Measurements from ENCODE around the gene IFT122.

Gene IFT122

DNA sequence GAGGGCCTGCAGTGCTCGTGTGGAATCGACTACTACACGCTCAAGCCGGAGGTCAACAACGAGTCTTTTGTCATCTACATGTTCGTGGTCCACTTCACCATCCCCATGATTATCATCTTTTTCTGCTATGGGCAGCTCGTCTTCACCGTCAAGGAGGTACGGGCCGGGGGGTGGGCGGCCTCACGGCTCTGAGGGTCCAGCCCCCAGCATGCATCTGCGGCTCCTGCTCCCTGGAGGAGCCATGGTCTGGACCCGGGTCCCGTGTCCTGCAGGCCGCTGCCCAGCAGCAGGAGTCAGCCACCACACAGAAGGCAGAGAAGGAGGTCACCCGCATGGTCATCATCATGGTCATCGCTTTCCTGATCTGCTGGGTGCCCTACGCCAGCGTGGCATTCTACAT, 92.2 kb downstream of the IFT122 start:
- TF ChIP-seq Cebpa-rat (IDR thresholded peaks at IDR 0.05) = no peak

DNA sequence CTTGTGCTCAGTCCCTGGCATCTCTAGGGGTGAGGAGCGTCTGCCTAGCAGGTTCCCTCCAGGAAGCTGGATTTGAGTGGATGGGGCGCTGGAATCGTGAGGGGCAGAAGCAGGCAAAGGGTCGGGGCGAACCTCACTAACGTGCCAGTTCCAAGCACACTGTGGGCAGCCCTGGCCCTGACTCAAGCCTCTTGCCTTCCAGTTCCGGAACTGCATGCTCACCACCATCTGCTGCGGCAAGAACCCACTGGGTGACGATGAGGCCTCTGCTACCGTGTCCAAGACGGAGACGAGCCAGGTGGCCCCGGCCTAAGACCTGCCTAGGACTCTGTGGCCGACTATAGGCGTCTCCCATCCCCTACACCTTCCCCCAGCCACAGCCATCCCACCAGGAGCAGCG, 93.4 kb downstream of the IFT122 start:
- Histone ChIP-seq H3K9me3 (replicated peaks in 1 of 11) (no peaks in the 10 kb centered on the region), H4K20me1 (no peaks in the 10 kb centered on the region), H3K9ac (no peak overlapping the region), H3K4me3 (no peak overlapping the region), H3K27ac (no peak overlapping the region), H3K4me2 (no peak overlapping the region), H3K36me3 (no peaks in the 10 kb centered on the region), H3K4me1 (peaks cover 0 to 13% (median 5%) of the 10 kb centered on the region in 10 experiments; a peak in 12 of 20 replicates), H3K27me3 (no peaks in the 10 kb centered on the region)
- no peak for TF ChIP-seq Cebpa-rat (IDR thresholded peaks at IDR 0.05)

More for the DNA sequence above, 92.2 kb downstream of the IFT122 start:
- Histone ChIP-seq H3K36me3 (no peaks in the 10 kb centered on the region), H3K4me3 (no peak overlapping the region), H3K4me1 (peaks cover 0 to 21% (median 4%) of the 10 kb centered on the region in 10 experiments; a peak in 10 of 20 replicates), H4K20me1 (no peaks in the 10 kb centered on the region), H3K9ac (no peak overlapping the region), H3K4me2 (no peak overlapping the region), H3K9me3 (replicated peaks in 1 of 11) (no peaks in the 10 kb centered on the region), H3K27me3 (no peaks in the 10 kb centered on the region), H3K27ac (no peak overlapping the region)

DNA sequence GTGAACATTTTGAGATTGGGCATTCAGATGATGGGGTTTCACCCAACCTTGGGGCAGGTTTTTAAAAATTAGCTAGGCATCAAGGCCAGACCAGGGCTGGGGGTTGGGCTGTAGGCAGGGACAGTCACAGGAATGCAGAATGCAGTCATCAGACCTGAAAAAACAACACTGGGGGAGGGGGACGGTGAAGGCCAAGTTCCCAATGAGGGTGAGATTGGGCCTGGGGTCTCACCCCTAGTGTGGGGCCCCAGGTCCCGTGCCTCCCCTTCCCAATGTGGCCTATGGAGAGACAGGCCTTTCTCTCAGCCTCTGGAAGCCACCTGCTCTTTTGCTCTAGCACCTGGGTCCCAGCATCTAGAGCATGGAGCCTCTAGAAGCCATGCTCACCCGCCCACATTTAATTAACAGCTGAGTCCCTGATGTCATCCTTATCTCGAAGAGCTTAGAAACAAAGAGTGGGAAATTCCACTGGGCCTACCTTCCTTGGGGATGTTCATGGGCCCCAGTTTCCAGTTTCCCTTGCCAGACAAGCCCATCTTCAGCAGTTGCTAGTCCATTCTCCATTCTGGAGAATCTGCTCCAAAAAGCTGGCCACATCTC, 94.5 kb downstream of the IFT122 start:
- Histone ChIP-seq H3K27me3 (no peaks in the 10 kb centered on the region), H3K4me2 (peak overlapping the region in 1 of 11 experiments; percentile 1; a peak in 1 of 22 replicates), H3K4me3 (no peak overlapping the region), H3K4me1 (peaks cover 0 to 10% (median 5%) of the 10 kb centered on the region in 10 experiments; a peak in 10 of 20 replicates), H4K20me1 (no peaks in the 10 kb centered on the region), H3K9me3 (replicated peaks in 1 of 11) (no peaks in the 10 kb centered on the region), H3K27ac (no peak overlapping the region), H3K9ac (no peak overlapping the region), H3K36me3 (no peaks in the 10 kb centered on the region)
- no peak for TF ChIP-seq Cebpa-rat (IDR thresholded peaks at IDR 0.05)

DNA sequence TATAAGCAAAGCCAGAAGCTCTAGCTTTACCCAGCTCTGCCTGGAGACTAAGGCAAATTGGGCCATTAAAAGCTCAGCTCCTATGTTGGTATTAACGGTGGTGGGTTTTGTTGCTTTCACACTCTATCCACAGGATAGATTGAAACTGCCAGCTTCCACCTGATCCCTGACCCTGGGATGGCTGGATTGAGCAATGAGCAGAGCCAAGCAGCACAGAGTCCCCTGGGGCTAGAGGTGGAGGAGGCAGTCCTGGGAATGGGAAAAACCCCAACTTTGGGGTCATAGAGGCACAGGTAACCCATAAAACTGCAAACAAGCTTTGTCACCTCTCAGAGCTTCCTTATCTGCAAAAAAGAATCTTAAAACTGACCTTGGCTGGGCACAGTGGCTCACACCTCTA, 95.1 kb downstream of the IFT122 start:
- Histone ChIP-seq H3K4me1 (peaks cover 0 to 10% (median 5%) of the 10 kb centered on the region in 10 experiments; a peak in 10 of 20 replicates), H4K20me1 (no peaks in the 10 kb centered on the region), H3K9me3 (replicated peaks in 1 of 11) (no peaks in the 10 kb centered on the region), H3K4me2 (0 out of 22 replicates have a peak overlapping the region, but pooled peaks of 1 of the 11 experiments have one; percentile 1), H3K4me3 (no peak overlapping the region), H3K27me3 (no peaks in the 10 kb centered on the region), H3K36me3 (no peaks in the 10 kb centered on the region), H3K27ac (no peak overlapping the region), H3K9ac (no peak overlapping the region)
- TF ChIP-seq Cebpa-rat (IDR thresholded peaks at IDR 0.05) = no peak

DNA sequence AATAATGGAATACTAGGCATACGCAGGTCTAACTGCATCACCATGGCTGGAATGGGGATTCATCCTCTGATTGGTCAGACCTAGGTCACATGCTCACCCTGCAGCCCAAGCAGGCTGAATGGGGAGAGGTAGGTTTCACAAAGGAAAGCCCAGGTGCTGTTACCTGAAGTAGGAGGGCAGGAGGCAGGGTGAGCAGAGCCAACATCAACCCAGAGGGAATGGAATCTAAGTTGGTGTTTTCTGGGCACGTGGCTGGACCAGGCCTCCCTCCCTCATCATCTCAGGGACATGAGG, 96.3 kb downstream of the IFT122 start:
- Histone ChIP-seq H3K36me3 (no peaks in the 10 kb centered on the region), H3K4me3 (no peak overlapping the region), H3K9ac (no peak overlapping the region), H3K9me3 (replicated peaks in 1 of 11) (no peaks in the 10 kb centered on the region), H3K27ac (no peak overlapping the region), H3K4me2 (no peak overlapping the region), H3K27me3 (no peaks in the 10 kb centered on the region), H4K20me1 (no peaks in the 10 kb centered on the region), H3K4me1 (peaks cover 0 to 10% (median 5%) of the 10 kb centered on the region in 10 experiments; a peak in 9 of 20 replicates)
- no peak for TF ChIP-seq Cebpa-rat (IDR thresholded peaks at IDR 0.05)

DNA sequence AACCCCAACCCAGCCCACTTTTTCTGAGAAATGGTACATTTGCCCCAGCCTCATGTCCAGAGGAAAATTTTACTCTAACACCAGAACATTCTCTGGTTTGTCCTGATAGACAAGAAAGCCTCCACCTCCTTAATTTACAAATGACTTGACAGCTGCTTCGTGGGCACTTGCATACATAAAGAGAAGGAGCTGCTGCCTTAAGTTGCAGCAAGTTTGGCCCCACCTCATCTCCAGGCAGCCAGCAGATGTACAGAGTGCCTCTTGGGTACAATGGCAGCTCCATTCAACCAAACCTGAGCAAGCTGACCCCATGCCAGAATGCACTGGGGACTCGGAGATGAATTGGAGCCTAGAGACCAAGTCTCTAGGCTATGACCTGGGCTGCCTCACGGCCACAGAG, 96.8 kb downstream of the IFT122 start:
- H3K9ac ChIP-seq = no peak overlapping the region
- TF ChIP-seq Cebpa-rat (IDR thresholded peaks at IDR 0.05) = no peak
- no peaks in the 10 kb centered on the region for H4K20me1 ChIP-seq
- H3K27me3 ChIP-seq = no peaks in the 10 kb centered on the region
- no peak overlapping the region for H3K4me3 ChIP-seq
- H3K9me3 ChIP-seq (replicated peaks in 1 of 11) = no peaks in the 10 kb centered on the region
- H3K4me1 ChIP-seq = peaks cover 0 to 10% (median under 1%) of the 10 kb centered on the region in 10 experiments; a peak in 7 of 20 replicates
- H3K36me3 ChIP-seq = no peaks in the 10 kb centered on the region
- H3K4me2 ChIP-seq = no peak overlapping the region
- H3K27ac ChIP-seq = no peak overlapping the region

DNA sequence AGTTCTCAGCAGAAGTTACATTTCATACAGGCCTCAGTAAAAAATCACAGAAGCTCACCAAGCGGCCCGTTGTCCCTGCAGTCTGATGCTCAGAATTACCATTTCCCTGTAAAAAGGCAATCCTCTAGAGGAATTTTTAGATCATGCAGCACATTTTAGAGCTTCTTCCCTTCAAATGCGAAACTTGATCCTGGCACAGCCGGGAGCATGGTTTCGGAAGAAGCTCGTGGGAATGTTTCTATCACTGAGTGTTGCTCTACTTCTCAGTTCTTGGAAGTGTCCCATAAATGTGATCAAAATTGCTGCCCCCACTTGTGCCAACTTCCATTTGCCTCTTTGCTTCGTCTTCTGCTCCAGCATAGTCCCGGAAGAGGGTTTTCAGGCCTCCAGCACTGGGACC, 99.2 kb downstream of the IFT122 start:
- no peaks in the 10 kb centered on the region for H3K9me3 ChIP-seq (replicated peaks in 1 of 11)
- H4K20me1 ChIP-seq = no peaks in the 10 kb centered on the region; a peak in 1 of 22 replicates
- H3K4me1 ChIP-seq = peaks cover 0 to 10% (median 0%) of the 10 kb centered on the region in 10 experiments; a peak in 6 of 20 replicates
- H3K9ac ChIP-seq = no peak overlapping the region
- H3K27me3 ChIP-seq = no peaks in the 10 kb centered on the region
- no peak overlapping the region for H3K4me2 ChIP-seq
- H3K4me3 ChIP-seq = no peak overlapping the region
- no peak overlapping the region for H3K27ac ChIP-seq
- H3K36me3 ChIP-seq = no peaks in the 10 kb centered on the region
- no peak for TF ChIP-seq Cebpa-rat (IDR thresholded peaks at IDR 0.05)

DNA sequence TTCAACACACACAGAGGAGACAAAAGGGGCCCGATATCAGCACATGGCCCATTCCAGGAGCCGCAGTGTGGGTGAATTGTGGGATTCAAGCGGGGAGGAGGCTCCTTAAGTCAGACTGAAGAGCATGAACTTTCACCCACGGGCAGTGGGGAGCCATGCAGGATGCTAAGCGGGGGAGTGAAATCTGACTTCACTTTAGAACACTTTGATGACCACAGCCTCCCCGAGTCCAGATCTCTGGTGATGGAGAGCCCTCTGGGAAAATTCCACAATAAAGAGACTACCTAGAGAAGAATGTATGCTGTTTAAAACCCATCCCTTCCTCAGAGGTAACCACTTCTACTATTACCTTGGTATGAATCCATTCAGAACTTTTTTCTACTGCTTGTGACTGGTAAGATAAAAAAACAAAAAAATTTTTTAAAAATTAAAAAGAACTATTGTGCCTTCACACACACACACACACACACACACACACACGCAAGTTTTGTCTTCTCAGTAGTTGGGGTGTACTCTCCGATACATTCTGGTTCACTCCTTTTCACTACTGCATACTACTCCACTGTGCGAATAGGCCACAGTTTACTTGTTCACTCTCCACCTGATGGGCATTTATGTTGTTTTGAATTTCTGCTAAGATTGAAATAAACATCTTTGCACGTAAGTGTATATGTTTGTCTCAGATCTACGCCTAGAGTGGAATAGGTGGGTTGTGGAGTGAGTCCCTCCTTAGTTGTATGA, 100.9 kb downstream of the IFT122 start:
- Histone ChIP-seq H3K36me3 (no peaks in the 10 kb centered on the region), H3K4me2 (no peak overlapping the region), H3K27me3 (no peaks in the 10 kb centered on the region), H3K27ac (no peak overlapping the region), H3K9ac (no peak overlapping the region), H3K4me3 (no peak overlapping the region), H4K20me1 (no peaks in the 10 kb centered on the region; a peak in 1 of 22 replicates), H3K9me3 (replicated peaks in 1 of 11) (no peaks in the 10 kb centered on the region), H3K4me1 (peaks cover 0 to 6% (median 0%) of the 10 kb centered on the region in 10 experiments; a peak in 4 of 20 replicates)
- no peak for TF ChIP-seq Cebpa-rat (IDR thresholded peaks at IDR 0.05)

DNA sequence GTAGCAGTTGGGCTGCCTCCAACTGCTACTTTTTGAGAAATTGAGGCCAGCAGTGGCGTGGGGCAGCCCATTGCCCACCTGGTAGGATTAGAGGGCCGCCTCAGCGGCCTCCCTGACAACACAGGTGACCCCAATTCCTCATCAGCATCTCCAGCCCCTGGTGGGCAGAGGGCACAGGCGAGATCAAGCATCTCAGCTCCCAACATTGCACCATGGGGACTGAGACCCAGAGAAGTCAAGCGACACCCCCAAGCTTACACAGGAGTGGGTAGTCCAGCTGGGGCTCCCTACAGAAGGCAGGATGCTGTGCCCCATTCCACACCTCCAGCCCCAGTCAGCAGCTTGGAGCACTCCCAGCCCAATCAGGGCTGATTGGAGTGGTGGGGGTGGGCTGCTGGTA, 102.7 kb downstream of the IFT122 start:
- Histone ChIP-seq H3K36me3 (no peaks in the 10 kb centered on the region), H3K4me3 (no peak overlapping the region), H3K9ac (no peak overlapping the region), H3K4me1 (peaks cover 0 to 6% (median under 1%) of the 10 kb centered on the region in 10 experiments; a peak in 8 of 20 replicates), H3K4me2 (no peak overlapping the region), H4K20me1 (no peaks in the 10 kb centered on the region; a peak in 1 of 22 replicates), H3K27ac (no peak overlapping the region), H3K9me3 (replicated peaks in 1 of 11) (no peaks in the 10 kb centered on the region), H3K27me3 (no peaks in the 10 kb centered on the region)
- TF ChIP-seq Cebpa-rat (IDR thresholded peaks at IDR 0.05) = no peak
